Measurements from ENCODE around the gene TOPBP1.

TOPBP1 gene

DNA sequence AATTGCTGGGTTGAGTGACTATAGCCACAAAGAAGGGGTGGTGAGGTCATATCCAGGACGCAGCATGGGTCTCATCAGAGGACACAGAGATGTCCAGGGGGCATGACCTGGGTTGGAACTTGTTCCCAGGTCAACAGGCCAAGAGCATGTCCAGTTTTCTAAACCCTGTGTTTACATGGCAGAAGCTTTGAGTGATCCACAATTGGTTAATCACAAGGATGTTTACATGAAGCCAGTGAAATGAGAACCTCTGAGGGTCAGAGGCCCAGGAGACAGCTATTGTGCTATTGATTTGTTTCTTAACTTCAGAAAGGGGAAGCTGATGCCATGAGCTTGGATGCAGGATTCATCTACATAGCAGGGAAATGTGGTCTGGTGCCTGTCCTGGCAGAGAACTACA is 42.2 kb upstream of the TOPBP1 start:
- TF ChIP-seq, protein P1, sequence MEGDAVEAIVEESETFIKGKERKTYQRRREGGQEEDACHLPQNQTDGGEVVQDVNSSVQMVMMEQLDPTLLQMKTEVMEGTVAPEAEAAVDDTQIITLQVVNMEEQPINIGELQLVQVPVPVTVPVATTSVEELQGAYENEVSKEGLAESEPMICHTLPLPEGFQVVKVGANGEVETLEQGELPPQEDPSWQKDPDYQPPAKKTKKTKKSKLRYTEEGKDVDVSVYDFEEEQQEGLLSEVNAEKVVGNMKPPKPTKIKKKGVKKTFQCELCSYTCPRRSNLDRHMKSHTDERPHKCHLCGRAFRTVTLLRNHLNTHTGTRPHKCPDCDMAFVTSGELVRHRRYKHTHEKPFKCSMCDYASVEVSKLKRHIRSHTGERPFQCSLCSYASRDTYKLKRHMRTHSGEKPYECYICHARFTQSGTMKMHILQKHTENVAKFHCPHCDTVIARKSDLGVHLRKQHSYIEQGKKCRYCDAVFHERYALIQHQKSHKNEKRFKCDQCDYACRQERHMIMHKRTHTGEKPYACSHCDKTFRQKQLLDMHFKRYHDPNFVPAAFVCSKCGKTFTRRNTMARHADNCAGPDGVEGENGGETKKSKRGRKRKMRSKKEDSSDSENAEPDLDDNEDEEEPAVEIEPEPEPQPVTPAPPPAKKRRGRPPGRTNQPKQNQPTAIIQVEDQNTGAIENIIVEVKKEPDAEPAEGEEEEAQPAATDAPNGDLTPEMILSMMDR (IDR thresholded peaks at IDR 0.05), result no peak
- no peak overlapping the region for H2AFZ ChIP-seq
- no peaks in the 10 kb centered on the region for H3K36me3 ChIP-seq (ENCODE audit: control insufficient read depth, insufficient read depth, low read length)
- no peak overlapping the region for H3K4me2 ChIP-seq (ENCODE audit: low read length)
- no peaks in the 10 kb centered on the region for H3K9me3 ChIP-seq (ENCODE audit: control insufficient read depth, low read length)
- no peaks in the 10 kb centered on the region for H3K4me1 ChIP-seq
- no peak overlapping the region for H3K27ac ChIP-seq
- H3K9ac ChIP-seq, result no peak overlapping the region
- H3K79me2 ChIP-seq, result no peaks in the 10 kb centered on the region
- no peak overlapping the region for H3K4me3 ChIP-seq (ENCODE audit: low read depth, low read length)
- H3K27me3 ChIP-seq (ENCODE audit: control insufficient read depth, insufficient read depth, low read length), result no peaks in the 10 kb centered on the region

DNA sequence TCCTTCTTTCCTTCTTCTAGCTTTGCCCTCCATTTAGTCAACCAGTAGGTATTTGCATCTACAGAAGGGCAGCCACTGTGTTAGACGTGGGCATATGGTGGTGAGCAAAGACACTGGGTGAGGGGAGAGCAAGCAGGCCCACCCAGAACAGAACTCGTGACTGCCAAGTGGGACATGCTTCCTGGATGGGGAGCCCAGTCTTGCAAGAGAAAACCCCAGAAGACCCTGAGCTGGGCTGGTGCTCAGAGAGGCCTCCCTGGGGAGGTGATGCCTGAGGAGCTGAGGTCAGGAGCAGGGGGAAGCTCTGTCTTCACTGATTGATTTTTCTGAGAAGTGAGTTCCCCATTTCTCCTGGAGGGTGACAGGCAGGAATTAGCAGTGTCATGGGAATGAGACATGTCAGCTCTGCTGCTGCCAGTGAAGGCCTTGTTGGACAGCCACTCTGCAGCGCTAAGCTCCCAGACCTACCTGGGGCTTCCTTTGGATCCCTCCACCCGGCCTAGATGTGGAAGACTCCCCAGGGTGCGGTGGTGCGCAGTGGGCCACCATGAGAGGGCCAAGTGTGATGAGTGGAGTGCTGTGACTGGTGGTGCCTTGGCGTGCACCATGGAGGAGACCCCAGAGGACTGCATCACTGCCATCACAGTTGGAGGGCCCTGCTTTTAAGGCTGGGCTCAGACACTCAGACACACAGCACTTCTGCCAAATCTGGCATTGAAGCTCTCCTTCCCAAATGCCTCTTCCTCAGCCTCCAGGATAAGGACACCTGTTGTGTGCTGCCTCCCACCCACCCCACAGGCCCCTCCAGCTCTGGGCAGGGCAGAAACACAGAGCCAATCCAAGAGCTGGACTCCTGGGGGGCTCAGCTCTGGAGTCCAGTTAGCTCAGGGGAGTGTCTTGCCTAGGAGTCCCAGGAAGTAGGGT is 40.0 kb upstream of the TOPBP1 start:
- Histone ChIP-seq H3K9me3 (ENCODE audit: control insufficient read depth, low read length) (no peaks in the 10 kb centered on the region), H3K9ac (no peak overlapping the region), H2AFZ (no peak overlapping the region), H3K79me2 (no peaks in the 10 kb centered on the region), H3K4me2 (ENCODE audit: low read length) (no peak overlapping the region), H3K4me3 (ENCODE audit: low read depth, low read length) (no peak overlapping the region), H3K27me3 (ENCODE audit: control insufficient read depth, insufficient read depth, low read length) (no peaks in the 10 kb centered on the region), H3K36me3 (ENCODE audit: control insufficient read depth, insufficient read depth, low read length) (no peaks in the 10 kb centered on the region), H3K27ac (no peak overlapping the region), H3K4me1 (no peaks in the 10 kb centered on the region)
- TF ChIP-seq, protein P1 (IDR thresholded peaks at IDR 0.05), result no peak

DNA sequence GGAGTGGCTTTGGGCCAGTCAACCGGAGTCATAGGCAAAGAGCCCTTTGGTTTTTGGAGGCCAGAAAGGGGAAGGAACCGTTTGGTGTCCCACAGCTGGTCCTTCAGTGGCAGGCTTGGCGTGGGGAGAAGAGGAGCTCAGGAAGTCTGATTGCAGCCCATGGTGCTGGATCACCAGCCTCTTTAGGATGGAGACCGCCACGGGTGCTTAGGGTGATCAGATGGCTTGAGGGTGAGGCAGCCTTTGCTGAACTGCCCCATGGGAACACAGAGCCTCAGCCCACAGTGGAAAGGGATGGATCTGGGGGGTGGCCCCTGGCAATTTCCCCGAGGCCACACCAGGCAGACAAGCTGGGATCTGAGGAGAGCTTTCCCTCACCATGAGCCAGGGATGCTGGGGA is 38.6 kb upstream of the TOPBP1 start:
- no peaks in the 10 kb centered on the region for H3K79me2 ChIP-seq
- H3K4me2 ChIP-seq (ENCODE audit: low read length), result no peak overlapping the region
- no peak overlapping the region for H3K9ac ChIP-seq
- H3K36me3 ChIP-seq (ENCODE audit: control insufficient read depth, insufficient read depth, low read length), result no peaks in the 10 kb centered on the region
- no peak overlapping the region for H3K27ac ChIP-seq
- TF ChIP-seq, protein P1 (IDR thresholded peaks at IDR 0.05), result no peak
- H3K27me3 ChIP-seq (ENCODE audit: control insufficient read depth, insufficient read depth, low read length), result no peaks in the 10 kb centered on the region
- H3K4me3 ChIP-seq (ENCODE audit: low read depth, low read length), result no peak overlapping the region
- H2AFZ ChIP-seq, result no peak overlapping the region
- H3K9me3 ChIP-seq (ENCODE audit: control insufficient read depth, low read length), result no peaks in the 10 kb centered on the region
- no peaks in the 10 kb centered on the region for H3K4me1 ChIP-seq

DNA sequence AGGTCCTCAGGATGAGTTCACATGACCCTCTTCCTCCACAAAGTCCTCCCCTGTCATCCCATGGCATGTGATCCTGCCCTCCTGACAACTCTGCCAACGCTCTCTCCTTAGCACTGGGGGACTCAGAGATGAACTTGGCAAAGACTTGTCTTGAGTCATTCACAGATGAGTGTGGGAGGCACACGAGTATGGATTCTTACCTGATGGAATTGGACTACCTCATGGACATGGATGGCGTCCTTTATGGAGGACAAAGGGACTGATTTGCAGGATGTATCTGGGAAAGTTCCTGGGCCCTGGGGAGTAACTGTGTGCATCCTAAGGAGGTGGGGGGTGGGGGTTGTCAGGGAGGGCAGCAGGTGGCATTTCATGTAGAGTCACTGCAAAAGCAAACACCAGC is 38.2 kb upstream of the TOPBP1 start:
- no peak overlapping the region for H2AFZ ChIP-seq
- H3K4me2 ChIP-seq (ENCODE audit: low read length), result no peak overlapping the region
- H3K27ac ChIP-seq, result no peak overlapping the region
- H3K36me3 ChIP-seq (ENCODE audit: control insufficient read depth, insufficient read depth, low read length), result no peaks in the 10 kb centered on the region
- H3K4me1 ChIP-seq, result no peaks in the 10 kb centered on the region
- no peak overlapping the region for H3K9ac ChIP-seq
- no peak overlapping the region for H3K4me3 ChIP-seq (ENCODE audit: low read depth, low read length)
- H3K27me3 ChIP-seq (ENCODE audit: control insufficient read depth, insufficient read depth, low read length), result no peaks in the 10 kb centered on the region
- H3K79me2 ChIP-seq, result no peaks in the 10 kb centered on the region
- TF ChIP-seq, protein P1 (IDR thresholded peaks at IDR 0.05), result no peak
- H3K9me3 ChIP-seq (ENCODE audit: control insufficient read depth, low read length), result no peaks in the 10 kb centered on the region

DNA sequence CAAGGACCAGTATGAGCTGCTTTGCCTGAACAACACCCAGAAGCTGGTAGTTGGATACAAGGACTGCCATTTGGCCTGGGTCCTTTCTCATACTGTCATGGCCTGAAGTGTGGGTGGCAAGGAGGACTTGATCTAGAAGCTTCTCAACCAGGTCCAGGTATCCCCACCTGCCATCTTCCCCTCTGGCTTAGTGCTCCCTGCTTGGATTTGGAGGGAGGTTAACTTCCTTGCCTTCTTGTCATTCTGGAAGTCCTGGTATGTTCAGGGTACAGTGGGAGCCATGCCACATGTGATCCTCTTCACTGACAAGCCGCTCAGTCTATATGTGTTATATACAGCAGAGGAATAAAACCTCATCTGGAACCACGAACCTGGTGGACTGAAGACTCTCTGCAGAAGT is 37.7 kb upstream of the TOPBP1 start:
- no peak overlapping the region for H2AFZ ChIP-seq
- no peaks in the 10 kb centered on the region for H3K4me1 ChIP-seq
- TF ChIP-seq, protein P1 (IDR thresholded peaks at IDR 0.05), result no peak
- no peaks in the 10 kb centered on the region for H3K9me3 ChIP-seq (ENCODE audit: control insufficient read depth, low read length)
- no peak overlapping the region for H3K4me3 ChIP-seq (ENCODE audit: low read depth, low read length)
- H3K27ac ChIP-seq, result no peak overlapping the region
- no peak overlapping the region for H3K9ac ChIP-seq
- no peak overlapping the region for H3K4me2 ChIP-seq (ENCODE audit: low read length)
- H3K36me3 ChIP-seq (ENCODE audit: control insufficient read depth, insufficient read depth, low read length), result no peaks in the 10 kb centered on the region
- H3K79me2 ChIP-seq, result no peaks in the 10 kb centered on the region
- no peaks in the 10 kb centered on the region for H3K27me3 ChIP-seq (ENCODE audit: control insufficient read depth, insufficient read depth, low read length)
